HepG2 (cell line): ENCODE data around the gene LILRB3. TPM values are rescaled to one million over a fixed set of nuclear protein-coding genes. Genes with fewer than 3 reads are reported as not detected.
A peak's percentile ranks its signal among the peaks of the same experiment; 100 is the strongest.

ENCODE experiments used
- AHR ChIP-seq: IDR thresholded peaks from 2 replicates; pipeline ENCODE4 v1.6.1; 2018; ENCODE audit warnings: missing genetic modification reagents, missing compliant biosample characterization
- CCAR2 ChIP-seq: fragments of 200-400 bp; formaldehyde crosslinking; optimal IDR thresholded peaks from 2 replicates; pipeline ENCODE3; 2018; ENCODE audit warnings: low read depth, mild to moderate bottlenecking, low read length, moderate library complexity
- CSRNP1 ChIP-seq: sonication (generic); formaldehyde crosslinking; IDR thresholded peaks from 2 replicates; pipeline ENCODE4 v1.8.1; 2023; ENCODE audit warnings: mild to moderate bottlenecking, missing genetic modification reagents
- EP300 ChIP-seq, 3 experiments: sonication (generic) in 1 of 3; formaldehyde crosslinking in 1 of 3; IDR thresholded peaks; 2 replicates each; pipeline versions ENCODE4 v1.5.1 to v1.6.1; 2011 to 2020; ENCODE audit warnings: low read depth in 2 of 3, low read length in 2 of 3, borderline replicate concordance in 1 of 3, improper control_type of control experiment in 1 of 3, mild to moderate bottlenecking in 1 of 3, missing genetic modification reagents in 1 of 3, moderate library complexity in 1 of 3
- FOXP1 ChIP-seq, 2 experiments: fragments of 450-650 bp in 1 of 2; IDR thresholded peaks; 2 replicates each; pipeline ENCODE4 v1.6.1; 2017 to 2018; ENCODE audit warnings: antibody characterized with exemption in 1 of 2
- HNF4A ChIP-seq: sonication (generic); formaldehyde crosslinking; IDR thresholded peaks from 2 replicates; pipeline ENCODE4 v1.4.0; 2020; ENCODE audit warnings: missing genetic modification reagents
- KAT8 ChIP-seq: IDR thresholded peaks from 2 replicates; pipeline ENCODE4 v1.6.1; 2016; ENCODE audit warnings: missing genetic modification reagents, missing compliant biosample characterization
- KDM6A ChIP-seq: IDR thresholded peaks from 2 replicates; pipeline ENCODE4 v1.6.1; 2016; ENCODE audit warnings: low read depth
- KMT2A ChIP-seq: sonication (generic); formaldehyde crosslinking; IDR thresholded peaks from 2 replicates; pipeline ENCODE4 v1.4.0; 2020; ENCODE audit warnings: missing genetic modification reagents
- MLLT10 ChIP-seq: sonication (generic); formaldehyde crosslinking; IDR thresholded peaks from 2 replicates; pipeline ENCODE4 v1.4.0; 2020; ENCODE audit warnings: missing genetic modification reagents
- PHB2 ChIP-seq: fragments of 450-650 bp; IDR thresholded peaks from 2 replicates; pipeline ENCODE4 v1.6.1; 2018; ENCODE audit not compliant: partially characterized antibody
- PITX1 ChIP-seq: sonication (generic); formaldehyde crosslinking; IDR thresholded peaks from 2 replicates; pipeline ENCODE4 v1.5.1; 2020; ENCODE audit warnings: mild to moderate bottlenecking, missing genetic modification reagents
- SAFB2 ChIP-seq: sonication (generic); formaldehyde crosslinking; IDR thresholded peaks from 2 replicates; pipeline ENCODE4 v1.5.1; 2020; ENCODE audit warnings: missing genetic modification reagents, low read depth, mild to moderate bottlenecking, borderline replicate concordance
- SMARCC2 ChIP-seq: fragments of 450-650 bp; IDR thresholded peaks from 2 replicates; pipeline ENCODE4 v1.6.1; 2017; ENCODE audit warnings: antibody characterized with exemption, mild to moderate bottlenecking
- SP4 ChIP-seq: sonication (generic); formaldehyde crosslinking; IDR thresholded peaks from 2 replicates; pipeline ENCODE4 v1.8.1; 2023; ENCODE audit warnings: mild to moderate bottlenecking, missing genetic modification reagents
- ZNF101 ChIP-seq: sonication (generic); formaldehyde crosslinking; IDR thresholded peaks from 2 replicates; pipeline ENCODE4 v1.4.0; 2020; ENCODE audit warnings: mild to moderate bottlenecking, low read depth, missing genetic modification reagents, borderline replicate concordance
- ZNF274 ChIP-seq: sonication (generic); formaldehyde crosslinking; IDR thresholded peaks from 2 replicates; pipeline ENCODE4 v1.5.1; 2020; ENCODE audit warnings: mild to moderate bottlenecking, missing genetic modification reagents
- ZNF414 ChIP-seq: sonication (generic); formaldehyde crosslinking; IDR thresholded peaks from 2 replicates; pipeline ENCODE4 v1.5.0; 2020; ENCODE audit warnings: missing genetic modification reagents
- ZNF691 ChIP-seq: sonication (generic); formaldehyde crosslinking; IDR thresholded peaks from 2 replicates; pipeline ENCODE4 v1.4.0; 2020; ENCODE audit warnings: missing genetic modification reagents, low read depth, mild to moderate bottlenecking, borderline replicate concordance
- ZNF879 ChIP-seq: sonication (generic); formaldehyde crosslinking; IDR thresholded peaks from 2 replicates; pipeline ENCODE4 v1.8.1; 2023; ENCODE audit warnings: missing genetic modification reagents
- ZSCAN31 ChIP-seq: sonication (generic); formaldehyde crosslinking; IDR thresholded peaks from 2 replicates; pipeline ENCODE4 v1.5.0; 2020; ENCODE audit warnings: low read depth, mild to moderate bottlenecking, missing genetic modification reagents
- polyA plus RNA-seq, 8 experiments: library from polyadenylated mRNA; depleted of rRNA in 3 of 8; stranded (reverse) in 7 of 8; unstranded in 1 of 8; fragments of >200 nt; fragmentation: Illumina TruSeq in 4 of 8; extraction: Trizol in 4 of 8; gene quantifications; 2 replicates each; pipeline versions ENCODE4 v1.2.1 to v1.2.3, GENCODE V29; 2011 to 2016; ENCODE audit warnings: low read depth in 4 of 8, missing spikeins in 1 of 8, mixed read lengths in 1 of 8; ENCODE audit not compliant: insufficient read depth in 1 of 8
- total RNA-seq, 5 experiments: library from RNA; depleted of rRNA; stranded (reverse); fragments of >200 nt; fragmentation: Illumina TruSeq; extraction: Trizol; gene quantifications; 2 replicates each; pipeline ENCODE4 v1.2.3, GENCODE V29; 2016; ENCODE audit warnings: low read depth in 1 of 5
- TF ChIP-seq, protein P1 (sequence below): sonication (generic); formaldehyde crosslinking; IDR thresholded peaks from 2 replicates; pipeline ENCODE4 v1.4.0; 2020; ENCODE audit warnings: missing genetic modification reagents, borderline replicate concordance

Gene LILRB3
- total and polyA plus RNA-seq, 2 of the 13 experiments (the other 11 are each of a cell fraction or from before 2014, with no cell fraction given): 0.22 TPM; not detected in 1

- TF ChIP-seq EP300 (IDR thresholded peaks at IDR 0.05; ENCODE audit: low read depth in 2 of 2, low read length in 2 of 2) (peak; percentile 9 to 80; a peak in 3 of 4 replicates), EP300 (CRISPR knock-in tag; IDR thresholded peaks at IDR 0.05; ENCODE audit: borderline replicate concordance) (peak; percentile 71; the same call in 1 of the 2 replicates), ZNF274 (CRISPR knock-in tag) (no peak), ZNF414 (CRISPR knock-in tag) (no peak), KAT8 (CRISPR knock-in tag) (peak; percentile 61; the same call in 1 of the 2 replicates), SAFB2 (CRISPR knock-in tag) (no peak), MLLT10 (CRISPR knock-in tag) (no peak), KDM6A (peak; percentile 72), CCAR2 (no peak), ZSCAN31 (peak; percentile 18; the same call in 1 of the 2 replicates), FOXP1 (IDR thresholded peaks at IDR 0.05) (no peak), FOXP1 (CRISPR knock-in tag; IDR thresholded peaks at IDR 0.05) (peak; percentile 79), ZNF879 (CRISPR knock-in tag) (no peak), ZNF691 (CRISPR knock-in tag) (no peak), PITX1 (CRISPR knock-in tag) (peak; percentile 74; the same call in 1 of the 2 replicates), HNF4A (peak; percentile 77), AHR (CRISPR knock-in tag) (no peak), KMT2A (CRISPR knock-in tag) (no peak), SP4 (no peak), ZNF101 (CRISPR knock-in tag) (no peak), CSRNP1 (CRISPR knock-in tag) (no peak), SMARCC2 (no peak), PHB2 (no peak)
- TF ChIP-seq, protein P1, sequence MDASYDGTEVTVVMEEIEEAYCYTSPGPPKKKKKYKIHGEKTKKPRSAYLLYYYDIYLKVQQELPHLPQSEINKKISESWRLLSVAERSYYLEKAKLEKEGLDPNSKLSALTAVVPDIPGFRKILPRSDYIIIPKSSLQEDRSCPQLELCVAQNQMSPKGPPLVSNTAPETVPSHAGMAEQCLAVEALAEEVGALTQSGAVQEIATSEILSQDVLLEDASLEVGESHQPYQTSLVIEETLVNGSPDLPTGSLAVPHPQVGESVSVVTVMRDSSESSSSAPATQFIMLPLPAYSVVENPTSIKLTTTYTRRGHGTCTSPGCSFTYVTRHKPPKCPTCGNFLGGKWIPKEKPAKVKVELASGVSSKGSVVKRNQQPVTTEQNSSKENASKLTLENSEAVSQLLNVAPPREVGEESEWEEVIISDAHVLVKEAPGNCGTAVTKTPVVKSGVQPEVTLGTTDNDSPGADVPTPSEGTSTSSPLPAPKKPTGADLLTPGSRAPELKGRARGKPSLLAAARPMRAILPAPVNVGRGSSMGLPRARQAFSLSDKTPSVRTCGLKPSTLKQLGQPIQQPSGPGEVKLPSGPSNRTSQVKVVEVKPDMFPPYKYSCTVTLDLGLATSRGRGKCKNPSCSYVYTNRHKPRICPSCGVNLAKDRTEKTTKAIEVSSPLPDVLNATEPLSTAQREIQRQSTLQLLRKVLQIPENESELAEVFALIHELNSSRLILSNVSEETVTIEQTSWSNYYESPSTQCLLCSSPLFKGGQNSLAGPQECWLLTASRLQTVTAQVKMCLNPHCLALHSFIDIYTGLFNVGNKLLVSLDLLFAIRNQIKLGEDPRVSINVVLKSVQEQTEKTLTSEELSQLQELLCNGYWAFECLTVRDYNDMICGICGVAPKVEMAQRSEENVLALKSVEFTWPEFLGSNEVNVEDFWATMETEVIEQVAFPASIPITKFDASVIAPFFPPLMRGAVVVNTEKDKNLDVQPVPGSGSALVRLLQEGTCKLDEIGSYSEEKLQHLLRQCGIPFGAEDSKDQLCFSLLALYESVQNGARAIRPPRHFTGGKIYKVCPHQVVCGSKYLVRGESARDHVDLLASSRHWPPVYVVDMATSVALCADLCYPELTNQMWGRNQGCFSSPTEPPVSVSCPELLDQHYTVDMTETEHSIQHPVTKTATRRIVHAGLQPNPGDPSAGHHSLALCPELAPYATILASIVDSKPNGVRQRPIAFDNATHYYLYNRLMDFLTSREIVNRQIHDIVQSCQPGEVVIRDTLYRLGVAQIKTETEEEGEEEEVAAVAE (CRISPR knock-in tag): no peak; the same call in 1 of the 2 replicates
These were observed 12.9 kb downstream of the LILRB3 start (continued) for GRCh38 chr19:54209811-54210494.
